Kasumi-1 (cell line): ENCODE data around the gene PPARG.
"Not testable (repeated sequence)": the region's sequence is repeated elsewhere in the genome, so short reads cannot be mapped to it uniquely, and the experiment has no call there.

Source experiments
- DNase-seq, 2 experiments: peaks; one replicate each; lab custom pipeline; 2025; lab: John Stamatoyannopoulos, UW

The PPARG gene

GRCh38 chr3:12380461-12380860 is 91.6 kb downstream of the PPARG start:
- DNase-seq: peak in 1 of 2 experiments; percentile 11

GRCh38 chr3:12381199-12381598 is 92.3 kb downstream of the PPARG start:
- DNase-seq: no peak

- no peak for DNase-seq
These were observed 94.3 kb downstream of the PPARG start for GRCh38 chr3:12383218-12383617.

- DNase-seq: no peak
These were observed 95.8 kb downstream of the PPARG start for GRCh38 chr3:12384451-12385233.

GRCh38 chr3:12386514-12387291 is 97.8 kb downstream of the PPARG start:
- not testable (repeated sequence) for DNase-seq

GRCh38 chr3:12388185-12388584 is 99.3 kb downstream of the PPARG start:
- DNase-seq: no peak

GRCh38 chr3:12392101-12392878 is 103.4 kb downstream of the PPARG start:
- no peak for DNase-seq

- no peak for DNase-seq
These were observed 105.0 kb downstream of the PPARG start for GRCh38 chr3:12393894-12394293.

- no peak for DNase-seq
These were observed 105.8 kb downstream of the PPARG start for GRCh38 chr3:12394569-12395271.

- no peak for DNase-seq
These were observed 106.6 kb downstream of the PPARG start for GRCh38 chr3:12395349-12396012.

GRCh38 chr3:12396471-12396870 is 107.6 kb downstream of the PPARG start:
- DNase-seq: no peak

- no peak for DNase-seq
These were observed 110.4 kb downstream of the PPARG start for GRCh38 chr3:12399226-12399625.

GRCh38 chr3:12400616-12401194 is 111.8 kb downstream of the PPARG start:
- DNase-seq: peak; percentile 32 to 40

GRCh38 chr3:12401208-12401607 is 112.3 kb downstream of the PPARG start:
- no peak for DNase-seq

- DNase-seq: peak; percentile 26 to 42
These were observed 116.8 kb downstream of the PPARG start for GRCh38 chr3:12405432-12406272.

- DNase-seq: no peak
These were observed 120.3 kb downstream of the PPARG start for GRCh38 chr3:12408984-12409683.

- no peak for DNase-seq
These were observed 121.1 kb downstream of the PPARG start for GRCh38 chr3:12409684-12410596.

- peak; percentile 8 to 24 for DNase-seq
These were observed 124.9 kb downstream of the PPARG start for GRCh38 chr3:12413721-12414255.
